Natural killer cell (primary cell): ENCODE results near the gene DGKD. TPM values are rescaled to one million over a fixed set of nuclear protein-coding genes. Genes with fewer than 3 reads are reported as not detected.

Source experiments
- ATAC-seq, 3 donors: fragments of 150-1000 bp in 2 of 3; fragments of 200-7000 bp in 1 of 3; cut with Tn5 transposase; 1 replicate in 1 of 3; 2 replicates in 2 of 3; pipeline ENCODE4 v1.10.0; 2021; ENCODE audit warnings: mild to moderate bottlenecking in 2 of 3, moderate library complexity in 2 of 3
- DNase-seq, 2 donors: peaks; one replicate each; pipeline versions ENCODE4 v3.0.0 to v3.0.0-alpha.2; 2013 to 2021; ENCODE audit warnings: mixed read lengths in 1 of 2
- H3K27ac ChIP-seq: one replicate; pipeline ENCODE4 v1.5.1; 2013; ENCODE audit warnings: mild to moderate bottlenecking, low read length
- H3K27me3 ChIP-seq: one replicate; pipeline ENCODE4 v1.6.1; 2013; ENCODE audit warnings: low read length; ENCODE audit not compliant: control insufficient read depth, insufficient read depth
- H3K36me3 ChIP-seq: one replicate; pipeline ENCODE4 v1.6.1; 2013; ENCODE audit warnings: low read length; ENCODE audit not compliant: control insufficient read depth, insufficient read depth
- H3K4me1 ChIP-seq: one replicate; pipeline ENCODE4 v1.6.1; 2013; ENCODE audit warnings: low read length; ENCODE audit not compliant: control insufficient read depth, insufficient read depth
- H3K4me3 ChIP-seq: one replicate; pipeline ENCODE4 v1.5.1; 2013; ENCODE audit warnings: low read length
- H3K9me3 ChIP-seq: one replicate; pipeline ENCODE4 v1.6.1; 2013; ENCODE audit warnings: low read length; ENCODE audit not compliant: control insufficient read depth, insufficient read depth
- H3K27ac Mint-ChIP-seq, 2 donors: one replicate each; pipeline ENCODE4 v1.8.0; 2022; ENCODE audit warnings: mild to moderate bottlenecking in 2 of 2, mixed read lengths in 2 of 2, moderate library complexity in 1 of 2
- H3K27me3 Mint-ChIP-seq, 2 donors: one replicate each; pipeline ENCODE4 v1.8.0; 2022; ENCODE audit warnings: low read depth in 2 of 2, mixed read lengths in 2 of 2
- H3K36me3 Mint-ChIP-seq: one replicate; pipeline ENCODE4 v1.8.0; 2022; ENCODE audit warnings: mixed read lengths
- H3K4me1 Mint-ChIP-seq, 2 donors: one replicate each; pipeline ENCODE4 v1.8.0; 2022; ENCODE audit warnings: mixed read lengths in 2 of 2
- H3K4me3 Mint-ChIP-seq: one replicate; pipeline ENCODE4 v1.8.0; 2022; ENCODE audit warnings: mild to moderate bottlenecking, moderate library complexity, mixed read lengths
- H3K9me3 Mint-ChIP-seq, 2 donors: one replicate each; pipeline ENCODE4 v1.8.0; 2022; ENCODE audit warnings: mixed read lengths in 2 of 2
- WGBS: methylation state at CpG from one replicate; pipeline ENCODE4 v1.1.7; 2013; ENCODE audit warnings: missing lambda C conversion rate; ENCODE audit not compliant: insufficient coverage; 5-methylcytosine and 5-hydroxymethylcytosine counted together
- intact Hi-C: fragments of 100-400 bp; cut with micrococcal nuclease; formaldehyde crosslinking; loops from one replicate; pipeline ENCODE4 v1.14.2; 2022
- total RNA-seq, 4 donors: library from RNA; stranded (reverse); fragments of 120-200 nt in 1 of 4; gene quantifications; one replicate each; pipeline versions ENCODE4 v1.2.3 to v1.2.4, GENCODE V29; 2013 to 2022
- TF ChIP-seq, protein P1 (sequence below): fragments of 200-600 bp; IDR thresholded peaks from one replicate; pipeline ENCODE4 v1.8.0; 2022; ENCODE audit warnings: antibody characterized with exemption

Gene DGKD
- total RNA-seq, 3 donors from 2014 or later (not counting 1 experiment from before 2014, with no cell fraction given) = 299 to 456 (median 329) TPM

DNA sequence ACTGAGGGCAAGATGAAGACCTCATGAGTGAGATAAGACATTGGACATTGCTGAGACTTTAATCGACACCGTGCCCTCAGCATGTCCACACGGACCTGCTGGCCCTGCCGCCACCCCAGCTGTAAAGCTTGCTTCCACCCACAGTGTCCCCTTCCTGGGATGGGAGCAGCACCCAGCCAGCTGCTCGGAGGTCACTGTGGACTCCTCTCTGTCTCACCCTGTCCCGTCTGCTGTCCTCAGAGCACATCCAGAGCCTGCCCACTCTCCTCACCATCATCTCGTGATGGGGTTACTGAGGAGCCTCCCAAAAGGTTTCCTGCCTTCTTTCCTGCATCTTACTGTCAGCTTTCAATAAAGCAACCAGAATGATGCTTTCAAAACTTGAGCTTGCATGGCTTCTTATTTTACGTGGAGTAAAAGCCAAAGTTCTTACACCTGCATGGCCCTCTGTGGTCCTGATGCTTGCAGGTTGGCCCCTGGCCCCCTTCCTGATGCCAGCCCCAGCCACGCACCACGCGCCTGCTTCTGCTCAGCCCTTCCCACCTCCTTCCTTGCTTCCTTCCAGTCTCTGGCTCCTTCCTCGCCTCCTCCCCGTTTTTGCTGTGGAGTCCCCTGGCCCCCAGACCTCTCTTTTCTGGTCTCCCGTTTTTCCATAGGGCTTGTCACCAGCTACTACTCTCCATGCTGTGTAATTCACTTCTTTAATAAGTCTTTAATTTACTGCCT lies 67.0 kb downstream of the DGKD start:
- H3K9me3 ChIP-seq = no peaks in the 10 kb centered on the region
- H3K4me3 ChIP-seq = no peak overlapping the region
- Mint-ChIP-seq H3K9me3 (no peaks in the 10 kb centered on the region), H3K4me3 (peak overlapping the region; percentile 90), H3K27ac (peak overlapping the region; percentile 88 to 89), H3K27me3 (no peaks in the 10 kb centered on the region), H3K4me1 (peaks cover 85 to 91% of the 10 kb centered on the region in 2 donors), H3K36me3 (no peaks in the 10 kb centered on the region)
- peak in 1 of 2 donors; percentile 5 for DNase-seq
- intact Hi-C loops = no loop called here
- peaks cover 76% of the 10 kb centered on the region for H3K4me1 ChIP-seq
- ATAC-seq = no peak
- 82% methylated on average over 14 of the region's 14 CpGs for WGBS
- peaks cover 2% of the 10 kb centered on the region for H3K36me3 ChIP-seq
- no peaks in the 10 kb centered on the region for H3K27me3 ChIP-seq
- peak overlapping the region; percentile 56 for H3K27ac ChIP-seq
- TF ChIP-seq, protein P1, sequence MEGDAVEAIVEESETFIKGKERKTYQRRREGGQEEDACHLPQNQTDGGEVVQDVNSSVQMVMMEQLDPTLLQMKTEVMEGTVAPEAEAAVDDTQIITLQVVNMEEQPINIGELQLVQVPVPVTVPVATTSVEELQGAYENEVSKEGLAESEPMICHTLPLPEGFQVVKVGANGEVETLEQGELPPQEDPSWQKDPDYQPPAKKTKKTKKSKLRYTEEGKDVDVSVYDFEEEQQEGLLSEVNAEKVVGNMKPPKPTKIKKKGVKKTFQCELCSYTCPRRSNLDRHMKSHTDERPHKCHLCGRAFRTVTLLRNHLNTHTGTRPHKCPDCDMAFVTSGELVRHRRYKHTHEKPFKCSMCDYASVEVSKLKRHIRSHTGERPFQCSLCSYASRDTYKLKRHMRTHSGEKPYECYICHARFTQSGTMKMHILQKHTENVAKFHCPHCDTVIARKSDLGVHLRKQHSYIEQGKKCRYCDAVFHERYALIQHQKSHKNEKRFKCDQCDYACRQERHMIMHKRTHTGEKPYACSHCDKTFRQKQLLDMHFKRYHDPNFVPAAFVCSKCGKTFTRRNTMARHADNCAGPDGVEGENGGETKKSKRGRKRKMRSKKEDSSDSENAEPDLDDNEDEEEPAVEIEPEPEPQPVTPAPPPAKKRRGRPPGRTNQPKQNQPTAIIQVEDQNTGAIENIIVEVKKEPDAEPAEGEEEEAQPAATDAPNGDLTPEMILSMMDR = no peak

GRCh38 chr2:233422050-233422639 lies 67.9 kb downstream of the DGKD start:
- H3K9me3 ChIP-seq = no peaks in the 10 kb centered on the region
- ATAC-seq (peak; percentile 72 to 86 (median 82)), DNase-seq (peak; percentile 49 to 82)
- no peaks in the 10 kb centered on the region for H3K27me3 Mint-ChIP-seq
- H3K27ac ChIP-seq = peak overlapping the region; percentile 56
- peak overlapping the region; percentile 88 to 89 for H3K27ac Mint-ChIP-seq
- no peaks in the 10 kb centered on the region for H3K9me3 Mint-ChIP-seq
- no peak overlapping the region for H3K4me3 ChIP-seq
- H3K4me3 Mint-ChIP-seq = peak overlapping the region; percentile 90
- TF ChIP-seq, protein P1 = no peak
- intact Hi-C loops = loop anchor here (2.0 kb wide), 1 partner anchor 13 kb away; no protein-coding TSS in a partner anchor
- peaks cover 89 to 96% of the 10 kb centered on the region in 2 donors for H3K4me1 Mint-ChIP-seq
- H3K36me3 Mint-ChIP-seq = no peaks in the 10 kb centered on the region
- H3K36me3 ChIP-seq = peaks cover 2% of the 10 kb centered on the region
- peaks cover 70% of the 10 kb centered on the region for H3K4me1 ChIP-seq
- H3K27me3 ChIP-seq = no peaks in the 10 kb centered on the region
- 44% methylated on average over 13 of the region's 13 CpGs for WGBS

DNA sequence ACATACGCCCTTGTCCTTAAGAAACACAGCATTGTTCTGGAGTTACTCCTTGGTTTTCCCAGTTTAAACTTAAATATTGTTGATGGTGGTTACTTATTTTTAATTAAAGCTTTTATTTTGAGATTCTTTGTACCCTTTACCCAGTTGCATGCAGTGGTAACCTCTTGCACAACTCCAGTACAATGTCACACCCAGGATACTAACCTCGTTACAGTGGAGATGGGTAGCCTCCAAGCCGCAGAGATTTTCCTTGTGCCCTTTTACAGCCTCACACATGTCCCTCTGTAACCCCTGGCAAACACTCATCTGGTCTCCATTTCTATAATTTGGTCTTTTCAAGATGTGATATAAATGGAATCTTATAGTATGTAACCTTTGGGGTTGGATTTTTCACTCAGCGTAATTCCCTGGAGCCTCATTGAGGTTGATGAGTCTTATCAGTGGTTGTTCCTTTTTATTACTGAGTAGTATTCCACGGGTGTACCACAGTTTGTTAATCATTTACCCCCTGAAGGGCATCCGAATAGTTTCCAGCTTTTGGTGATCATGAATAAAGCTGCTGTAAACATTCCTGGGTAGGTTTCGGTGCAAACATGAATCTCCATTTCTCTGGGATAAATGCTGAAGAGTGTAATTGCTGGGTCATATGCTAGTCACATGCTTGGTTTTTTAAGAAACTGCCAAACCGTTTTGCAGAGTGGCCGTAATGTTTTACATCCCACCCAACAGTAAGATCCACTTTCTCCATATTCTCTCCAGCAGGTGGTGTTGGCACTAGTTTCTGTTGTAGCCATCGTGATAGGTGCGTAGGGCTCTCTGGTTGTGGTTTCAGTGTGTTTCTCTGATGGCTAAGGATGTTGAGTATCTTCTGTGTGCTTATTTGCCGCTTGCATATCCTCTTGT lies 68.6 kb downstream of the DGKD start:
- ATAC-seq (no peak), DNase-seq (peak in 1 of 2 donors; percentile 50)
- intact Hi-C loops = loop anchor here (2.0 kb wide), 1 partner anchor 14 kb away; no protein-coding TSS in a partner anchor
- H3K27ac ChIP-seq = peak overlapping the region; percentile 56
- WGBS = 93% methylated on average over 12 of the region's 12 CpGs
- Mint-ChIP-seq H3K9me3 (no peaks in the 10 kb centered on the region), H3K4me1 (peaks cover 95 to 96% of the 10 kb centered on the region in 2 donors), H3K27ac (peak overlapping the region; percentile 88 to 89), H3K36me3 (no peaks in the 10 kb centered on the region), H3K4me3 (peak overlapping the region; percentile 90), H3K27me3 (no peaks in the 10 kb centered on the region)
- no peaks in the 10 kb centered on the region for H3K27me3 ChIP-seq
- no peaks in the 10 kb centered on the region for H3K9me3 ChIP-seq
- TF ChIP-seq, protein P1 = no peak
- H3K4me3 ChIP-seq = no peak overlapping the region
- peaks cover 2% of the 10 kb centered on the region for H3K36me3 ChIP-seq
- H3K4me1 ChIP-seq = peaks cover 69% of the 10 kb centered on the region
